Measurements from ENCODE around the gene REV1. TPM values are rescaled to one million over a fixed set of nuclear protein-coding genes. Genes with fewer than 3 reads are reported as not detected.

The REV1 gene
- polyA plus RNA-seq, 3 donors, result 6.5 to 39.9 (median 9.5) TPM

GRCh38 chr2:99354070-99354469, 135.7 kb downstream of the REV1 start:
- Mint-ChIP-seq H3K27ac (no peak overlapping the region), H3K36me3 (peaks cover 5 to 7% of the 10 kb centered on the region in 2 donors), H3K4me1 (peaks cover 9% of the 10 kb centered on the region), H3K4me3 (no peak overlapping the region), H3K9me3 (no peaks in the 10 kb centered on the region), H3K27me3 (ENCODE audit: low read depth in 3 of 3) (no peaks in the 10 kb centered on the region)
- H3K27ac ChIP-seq (ENCODE audit: low read depth in 1 of 2, low read length in 2 of 2), result no peak overlapping the region
- H3K9ac ChIP-seq (ENCODE audit: insufficient read depth, low read length, poor library complexity, severe bottlenecking), result no peak overlapping the region
- no peak overlapping the region for H2AFZ ChIP-seq (ENCODE audit: insufficient read depth, low read depth, low read length, poor library complexity, severe bottlenecking)
- TF ChIP-seq, protein P1, sequence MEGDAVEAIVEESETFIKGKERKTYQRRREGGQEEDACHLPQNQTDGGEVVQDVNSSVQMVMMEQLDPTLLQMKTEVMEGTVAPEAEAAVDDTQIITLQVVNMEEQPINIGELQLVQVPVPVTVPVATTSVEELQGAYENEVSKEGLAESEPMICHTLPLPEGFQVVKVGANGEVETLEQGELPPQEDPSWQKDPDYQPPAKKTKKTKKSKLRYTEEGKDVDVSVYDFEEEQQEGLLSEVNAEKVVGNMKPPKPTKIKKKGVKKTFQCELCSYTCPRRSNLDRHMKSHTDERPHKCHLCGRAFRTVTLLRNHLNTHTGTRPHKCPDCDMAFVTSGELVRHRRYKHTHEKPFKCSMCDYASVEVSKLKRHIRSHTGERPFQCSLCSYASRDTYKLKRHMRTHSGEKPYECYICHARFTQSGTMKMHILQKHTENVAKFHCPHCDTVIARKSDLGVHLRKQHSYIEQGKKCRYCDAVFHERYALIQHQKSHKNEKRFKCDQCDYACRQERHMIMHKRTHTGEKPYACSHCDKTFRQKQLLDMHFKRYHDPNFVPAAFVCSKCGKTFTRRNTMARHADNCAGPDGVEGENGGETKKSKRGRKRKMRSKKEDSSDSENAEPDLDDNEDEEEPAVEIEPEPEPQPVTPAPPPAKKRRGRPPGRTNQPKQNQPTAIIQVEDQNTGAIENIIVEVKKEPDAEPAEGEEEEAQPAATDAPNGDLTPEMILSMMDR (IDR thresholded peaks at IDR 0.05), result no peak
- no peak overlapping the region for H3K4me3 ChIP-seq (replicated peaks in 1 of 3; ENCODE audit: low read depth in 2 of 3, low read length in 3 of 3)
- no peaks in the 10 kb centered on the region for H3K9me3 ChIP-seq (replicated peaks in 1 of 2; ENCODE audit: control insufficient read depth in 1 of 2, insufficient read depth in 1 of 2, low read length in 2 of 2)
- DNase-seq, result no peak
- H3K4me1 ChIP-seq (ENCODE audit: control insufficient read depth in 1 of 2, insufficient read depth in 2 of 2, low read length in 2 of 2), result peaks cover 0 to 4% of the 10 kb centered on the region in 2 donors
- H3K27me3 ChIP-seq (ENCODE audit: control insufficient read depth in 2 of 2, insufficient read depth in 2 of 2, low read length in 2 of 2), result no peaks in the 10 kb centered on the region
- H3K4me2 ChIP-seq (replicated peaks; ENCODE audit: extremely low read depth, low read length, poor library complexity, severe bottlenecking), result no peak overlapping the region
- H3K79me2 ChIP-seq (ENCODE audit: insufficient read depth, low read length), result peaks cover 92% of the 10 kb centered on the region
- H3K36me3 ChIP-seq (replicated peaks in 1 of 2; ENCODE audit: control insufficient read depth in 1 of 2, insufficient read depth in 2 of 2, low read length in 2 of 2), result peaks cover 0 to 4% of the 10 kb centered on the region in 2 donors
- intact Hi-C loops (cut with micrococcal nuclease), result no loop called here
- peaks cover 49% of the 10 kb centered on the region for H4K20me1 ChIP-seq (ENCODE audit: insufficient read depth, low read length)
- no CpG with 5 or more reads among the region's 1 CpG for WGBS (ENCODE audit: insufficient coverage)

Other genes starting within 250 kb of the REV1 start
- gene LYG2, start 234.4 kb downstream of the REV1 start, polyA plus RNA-seq, result not detected
- gene LYG1, start 188.8 kb downstream of the REV1 start, polyA plus RNA-seq, result 1 to 10 TPM in 1 of 3 donors, under 1 TPM in 1, not detected in 1; 0.29 to 5.6 TPM
- 10 to 100 TPM in 2 of 3 donors, 1 to 10 TPM in 1; 8.8 to 45.6 (median 40.3) TPM for gene TXNDC9, start 153.7 kb downstream of the REV1 start, polyA plus RNA-seq
- gene EIF5B, start 152.6 kb downstream of the REV1 start, polyA plus RNA-seq, result 1 to 10 TPM in 2 of 3 donors, under 1 TPM in 1; 0.58 to 3.2 (median 1.5) TPM